Karpas-422 (cell line): ENCODE results near the gene OTUB2. TPM values are rescaled to one million over a fixed set of nuclear protein-coding genes. Genes with fewer than 3 reads are reported as not detected.

ENCODE experiments used
- DNase-seq: peaks from one replicate; pipeline ENCODE4 v3.0.0-alpha.2; 2015
- H2AFZ ChIP-seq: fragments of 200-600 bp; sonication (generic); 2 replicates; pipeline ENCODE4 v1.6.1; 2014; ENCODE audit warnings: antibody characterized with exemption, low read length, mixed read lengths
- H3K27ac ChIP-seq: fragments of 200-600 bp; sonication (generic); 2 replicates; pipeline ENCODE4 v1.5.1; 2014; ENCODE audit warnings: mild to moderate bottlenecking, low read length, moderate library complexity
- H3K27me3 ChIP-seq: fragments of 200-600 bp; sonication (generic); 2 replicates; pipeline ENCODE4 v1.6.1; 2014; ENCODE audit warnings: low read length, mixed read lengths
- H3K36me3 ChIP-seq: fragments of 200-600 bp; sonication (generic); 2 replicates; pipeline ENCODE4 v1.6.1; 2014; ENCODE audit warnings: low read length, mixed read lengths; ENCODE audit not compliant: insufficient read depth
- H3K4me1 ChIP-seq: fragments of 200-600 bp; sonication (generic); 2 replicates; pipeline ENCODE4 v1.6.1; 2014; ENCODE audit warnings: mild to moderate bottlenecking, low read length, mixed read lengths
- H3K4me2 ChIP-seq: fragments of 200-600 bp; sonication (generic); 2 replicates; pipeline ENCODE4 v1.6.1; 2014; ENCODE audit warnings: low read length, low read depth, mild to moderate bottlenecking; ENCODE audit not compliant: poor library complexity, severe bottlenecking
- H3K4me3 ChIP-seq: fragments of 200-600 bp; sonication (generic); 2 replicates; pipeline ENCODE4 v1.5.1; 2014; ENCODE audit warnings: mild to moderate bottlenecking, antibody characterized with exemption, low read length, mixed read lengths
- H3K79me2 ChIP-seq: fragments of 200-600 bp; sonication (generic); 2 replicates; pipeline ENCODE4 v1.6.1; 2014; ENCODE audit warnings: mild to moderate bottlenecking, low read length, mixed read lengths
- H3K9ac ChIP-seq: fragments of 200-600 bp; sonication (generic); 2 replicates; pipeline ENCODE4 v1.6.0; 2014; ENCODE audit warnings: low read length
- H3K9me2 ChIP-seq: fragments of 200-600 bp; sonication (generic), shearing (Covaris generic); replicated peaks from 2 replicates; pipeline ENCODE4 v1.6.0; 2014; ENCODE audit warnings: mild to moderate bottlenecking, low read length, moderate library complexity; ENCODE audit not compliant: insufficient read depth
- H3K9me3 ChIP-seq: fragments of 300-700, 200-600 bp; sonication (generic); 2 replicates; pipeline ENCODE4 v1.6.1; 2014; ENCODE audit warnings: low read length, mixed read lengths
- H4K20me1 ChIP-seq: fragments of 200-600 bp; sonication (generic); 2 replicates; pipeline ENCODE4 v1.6.1; 2014; ENCODE audit warnings: mild to moderate bottlenecking, antibody characterized with exemption, low read length, low read depth; ENCODE audit not compliant: insufficient read depth
- total RNA-seq: library from RNA; depleted of rRNA; stranded (reverse); fragments of >200 nt; shearing (Covaris generic); gene quantifications from 2 replicates; pipeline ENCODE4 v1.2.3, GENCODE V29; 2014; ENCODE audit warnings: low replicate concordance

The OTUB2 gene
- total RNA-seq, 1 experiment from 2014 or later: not detected

- DNase-seq: no peak
- no peaks in the 10 kb centered on the region for H3K4me1 ChIP-seq
- H3K9me3 ChIP-seq: no peaks in the 10 kb centered on the region
- H3K4me3 ChIP-seq: no peak overlapping the region
- no peaks in the 10 kb centered on the region for H3K9me2 ChIP-seq
- H3K79me2 ChIP-seq: no peaks in the 10 kb centered on the region
- peaks cover 17% of the 10 kb centered on the region for H4K20me1 ChIP-seq
- peaks cover 23% of the 10 kb centered on the region for H3K36me3 ChIP-seq
- no peak overlapping the region for H3K9ac ChIP-seq
- H3K27me3 ChIP-seq: no peaks in the 10 kb centered on the region
- no peak overlapping the region for H2AFZ ChIP-seq
- H3K27ac ChIP-seq: no peak overlapping the region
- no peak overlapping the region for H3K4me2 ChIP-seq
These were observed 17.8 kb downstream of the OTUB2 start for GRCh38 chr14:94043756-94044475.

DNA sequence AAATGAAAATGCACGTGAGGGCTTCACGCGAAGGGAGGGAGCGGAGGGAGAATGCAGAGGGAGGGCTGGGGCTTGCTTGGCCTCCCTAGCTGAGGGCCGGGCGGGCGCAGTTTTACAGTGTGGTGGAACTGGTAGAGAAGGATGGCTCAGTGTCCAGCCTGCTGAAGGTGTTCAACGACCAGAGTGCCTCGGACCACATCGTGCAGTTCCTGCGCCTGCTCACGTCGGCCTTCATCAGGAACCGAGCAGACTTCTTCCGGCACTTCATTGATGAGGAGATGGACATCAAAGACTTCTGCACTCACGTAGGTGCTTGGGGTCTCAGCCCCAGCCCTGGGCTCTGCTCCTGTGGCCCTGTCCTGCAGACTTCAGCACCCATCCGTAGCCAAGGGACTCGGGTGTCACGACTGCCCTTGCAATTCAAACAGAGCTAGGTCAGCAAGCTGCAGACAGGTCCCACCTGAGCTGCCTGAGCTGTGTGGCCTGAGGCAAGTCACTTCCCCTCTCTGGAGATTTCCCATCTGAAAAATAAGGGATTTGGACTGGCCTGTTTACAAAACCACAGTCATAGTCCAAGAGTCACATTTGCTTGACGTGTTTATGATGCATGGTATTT lies 18.4 kb downstream of the OTUB2 start:
- H3K9me3 ChIP-seq: no peaks in the 10 kb centered on the region
- H2AFZ ChIP-seq: no peak overlapping the region
- H4K20me1 ChIP-seq: peaks cover 22% of the 10 kb centered on the region
- no peaks in the 10 kb centered on the region for H3K4me1 ChIP-seq
- no peak overlapping the region for H3K27ac ChIP-seq
- peaks cover 28% of the 10 kb centered on the region for H3K36me3 ChIP-seq
- no peaks in the 10 kb centered on the region for H3K9me2 ChIP-seq
- no peak overlapping the region for H3K9ac ChIP-seq
- H3K4me3 ChIP-seq: no peak overlapping the region
- no peak for DNase-seq
- H3K4me2 ChIP-seq: no peak overlapping the region
- H3K27me3 ChIP-seq: no peaks in the 10 kb centered on the region
- no peaks in the 10 kb centered on the region for H3K79me2 ChIP-seq

GRCh38 chr14:94045101-94045500 lies 19.0 kb downstream of the OTUB2 start:
- no peak overlapping the region for H3K4me3 ChIP-seq
- no peak overlapping the region for H3K9ac ChIP-seq
- no peaks in the 10 kb centered on the region for H3K9me3 ChIP-seq
- peaks cover 22% of the 10 kb centered on the region for H4K20me1 ChIP-seq
- no peak overlapping the region for H3K4me2 ChIP-seq
- no peaks in the 10 kb centered on the region for H3K4me1 ChIP-seq
- H3K9me2 ChIP-seq: no peaks in the 10 kb centered on the region
- no peak overlapping the region for H2AFZ ChIP-seq
- no peak for DNase-seq
- H3K36me3 ChIP-seq: peaks cover 32% of the 10 kb centered on the region
- H3K79me2 ChIP-seq: no peaks in the 10 kb centered on the region
- H3K27me3 ChIP-seq: no peaks in the 10 kb centered on the region
- no peak overlapping the region for H3K27ac ChIP-seq

DNA sequence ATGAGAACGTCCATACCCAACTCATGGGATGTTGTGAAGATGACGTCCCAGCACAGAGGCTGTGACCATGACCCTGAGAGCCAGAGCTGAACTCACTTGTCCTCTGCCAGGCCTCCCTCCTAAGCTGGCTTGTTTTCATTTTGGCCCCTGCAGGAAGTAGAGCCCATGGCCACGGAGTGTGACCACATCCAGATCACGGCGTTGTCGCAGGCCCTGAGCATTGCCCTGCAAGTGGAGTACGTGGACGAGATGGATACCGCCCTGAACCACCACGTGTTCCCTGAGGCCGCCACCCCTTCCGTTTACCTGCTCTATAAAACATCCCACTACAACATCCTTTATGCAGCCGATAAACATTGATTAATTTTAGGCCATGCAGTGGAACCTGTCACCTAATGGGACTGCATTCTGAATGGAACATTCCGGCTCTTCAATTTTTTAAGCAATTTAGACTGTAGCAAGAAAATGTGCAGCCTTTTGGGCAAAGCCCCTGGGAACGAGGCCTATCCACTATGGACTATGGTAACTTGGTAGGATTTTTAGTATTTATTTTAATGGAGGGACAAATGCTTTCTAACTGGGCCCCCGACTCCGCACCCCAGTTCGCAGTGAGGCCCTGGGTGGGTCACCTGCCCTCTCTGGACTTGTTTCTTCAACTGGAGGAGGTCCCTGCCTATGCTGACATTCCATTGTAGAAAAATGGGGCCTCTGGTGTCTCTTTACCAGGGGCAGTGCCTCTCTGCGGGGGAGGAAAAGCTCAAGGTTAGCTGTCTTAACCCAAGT lies 19.6 kb downstream of the OTUB2 start:
- H3K27ac ChIP-seq: no peak overlapping the region
- no peak overlapping the region for H3K4me2 ChIP-seq
- H3K79me2 ChIP-seq: no peaks in the 10 kb centered on the region
- H4K20me1 ChIP-seq: peaks cover 22% of the 10 kb centered on the region
- no peak overlapping the region for H3K4me3 ChIP-seq
- no peak overlapping the region for H2AFZ ChIP-seq
- H3K4me1 ChIP-seq: no peaks in the 10 kb centered on the region
- peaks cover 38% of the 10 kb centered on the region for H3K36me3 ChIP-seq
- no peaks in the 10 kb centered on the region for H3K9me2 ChIP-seq
- H3K27me3 ChIP-seq: no peaks in the 10 kb centered on the region
- no peak for DNase-seq
- H3K9me3 ChIP-seq: no peaks in the 10 kb centered on the region
- H3K9ac ChIP-seq: no peak overlapping the region

GRCh38 chr14:94046696-94047250 lies 20.6 kb downstream of the OTUB2 start:
- Histone ChIP-seq H3K9me3 (no peaks in the 10 kb centered on the region), H4K20me1 (peaks cover 22% of the 10 kb centered on the region), H3K27ac (no peak overlapping the region), H3K27me3 (no peaks in the 10 kb centered on the region), H3K4me3 (no peak overlapping the region), H3K4me1 (no peaks in the 10 kb centered on the region), H3K4me2 (no peak overlapping the region), H3K36me3 (peaks cover 47% of the 10 kb centered on the region), H2AFZ (no peak overlapping the region), H3K9me2 (no peaks in the 10 kb centered on the region), H3K79me2 (no peaks in the 10 kb centered on the region), H3K9ac (no peak overlapping the region)
- no peak for DNase-seq

DNA sequence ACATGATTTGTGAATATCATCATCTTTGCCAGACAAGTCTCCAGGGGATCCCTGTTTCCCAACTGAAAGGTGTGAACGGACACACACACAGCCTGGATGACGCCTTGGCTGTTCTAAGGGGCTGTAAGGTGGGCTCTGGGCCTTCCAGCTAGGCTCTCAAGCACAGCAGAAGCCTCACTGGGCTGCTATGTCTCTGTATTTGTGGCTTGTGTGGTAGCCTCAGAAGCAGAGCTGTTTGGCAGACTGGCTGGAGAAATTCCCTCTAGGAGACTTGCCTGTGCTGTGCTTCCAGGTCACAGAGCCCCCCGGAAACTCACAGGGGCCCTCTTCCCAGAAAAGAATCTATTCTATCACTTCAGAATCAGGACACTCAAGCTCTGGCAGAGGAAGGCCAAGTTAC lies 21.4 kb downstream of the OTUB2 start:
- H3K9ac ChIP-seq: no peak overlapping the region
- H3K9me2 ChIP-seq: no peaks in the 10 kb centered on the region
- no peak overlapping the region for H3K27ac ChIP-seq
- no peak overlapping the region for H3K4me2 ChIP-seq
- H3K79me2 ChIP-seq: no peaks in the 10 kb centered on the region
- no peak overlapping the region for H2AFZ ChIP-seq
- no peaks in the 10 kb centered on the region for H3K4me1 ChIP-seq
- H4K20me1 ChIP-seq: peaks cover 22% of the 10 kb centered on the region
- no peaks in the 10 kb centered on the region for H3K27me3 ChIP-seq
- DNase-seq: no peak
- peaks cover 56% of the 10 kb centered on the region for H3K36me3 ChIP-seq
- H3K4me3 ChIP-seq: no peak overlapping the region
- no peaks in the 10 kb centered on the region for H3K9me3 ChIP-seq

DNA sequence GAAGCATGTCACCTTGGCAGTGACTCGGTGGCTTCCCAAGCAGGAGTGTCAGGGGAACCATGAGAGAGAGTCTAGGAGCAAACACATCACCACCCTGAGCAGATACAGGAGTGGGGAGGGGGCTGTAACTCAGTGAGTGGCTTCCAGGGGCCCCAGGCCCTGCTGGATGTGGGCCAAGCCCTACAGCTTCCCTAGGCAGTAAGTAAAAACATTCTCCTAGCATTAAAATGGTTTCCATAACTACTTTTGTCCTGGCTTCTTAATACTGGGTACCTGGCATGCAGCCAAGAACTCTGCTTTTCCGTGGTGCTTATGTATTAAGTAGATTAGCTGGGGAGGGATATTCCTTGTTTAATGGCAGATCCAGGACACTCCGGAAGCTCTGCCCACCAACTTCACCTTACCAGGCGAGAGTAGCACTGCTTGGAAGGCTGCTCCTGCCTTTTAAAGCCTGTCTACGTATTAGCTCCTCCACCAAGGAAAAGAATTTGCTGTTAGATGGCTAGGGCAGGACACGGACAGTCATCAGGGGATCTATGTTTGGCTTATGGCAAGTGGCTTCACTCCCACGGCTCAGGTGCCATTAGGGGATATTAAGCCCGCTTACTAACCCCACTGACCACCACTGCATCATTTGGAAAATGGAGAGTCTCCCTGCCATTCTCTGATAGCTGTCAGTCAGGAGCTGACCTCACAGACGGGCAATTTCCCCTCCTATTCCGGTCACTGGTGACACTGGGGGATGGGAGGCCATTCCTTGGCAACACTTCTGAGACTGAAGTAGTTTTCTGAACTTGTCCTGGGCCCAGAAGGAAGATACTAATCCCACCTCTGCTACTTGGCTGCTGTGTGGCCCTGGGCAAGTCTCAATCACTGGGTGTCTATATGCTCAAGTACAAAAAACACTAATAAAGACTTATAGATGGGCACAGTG lies 22.8 kb downstream of the OTUB2 start:
- Histone ChIP-seq H3K4me2 (no peak overlapping the region), H3K4me3 (no peak overlapping the region), H3K9me2 (no peaks in the 10 kb centered on the region), H2AFZ (no peak overlapping the region), H3K4me1 (no peaks in the 10 kb centered on the region), H3K27me3 (no peaks in the 10 kb centered on the region), H3K36me3 (peaks cover 63% of the 10 kb centered on the region), H3K9me3 (no peaks in the 10 kb centered on the region), H4K20me1 (peaks cover 17% of the 10 kb centered on the region), H3K9ac (no peak overlapping the region), H3K27ac (no peak overlapping the region), H3K79me2 (no peaks in the 10 kb centered on the region)
- no peak for DNase-seq
